Right ventricle myocardium inferior (tissue), 1 donor: ENCODE data around the gene ELOVL6. TPM values are rescaled to one million over a fixed set of nuclear protein-coding genes. Genes with fewer than 3 reads are reported as not detected.

Source experiments
- ATAC-seq: fragments of 200-7000 bp; cut with Tn5 transposase; one replicate; pipeline ENCODE4 v1.9.1; 2020; ENCODE audit warnings: mild to moderate bottlenecking, moderate library complexity
- DNase-seq: peaks from one replicate; pipeline ENCODE4 v3.0.0; 2021; ENCODE audit errors: missing footprints
- intact Hi-C: fragments of 100-400 bp; cut with DNase I; formaldehyde crosslinking; loops from one replicate; pipeline ENCODE4 v1.11.0; 2022
- total RNA-seq: library from RNA; stranded (reverse); fragmentation: NEBNext Ultra II Directional; extraction: Animal tissue kit (Norgen Biotek cat#: 25700); gene quantifications from one replicate; pipeline ENCODE4 v1.2.1, GENCODE V29; 2021
- donor health status: DM: no; HTN: yes; CAD: no; lungs with severe emphysema.

Gene ELOVL6
- total RNA-seq, 1 donor from 2014 or later: 2.0 TPM

- intact Hi-C loops: no loop called here
- DNase-seq (no peak), ATAC-seq (no peak)
These were observed 179.3 kb downstream of the ELOVL6 start for GRCh38 chr4:110019153-110019552.

DNA sequence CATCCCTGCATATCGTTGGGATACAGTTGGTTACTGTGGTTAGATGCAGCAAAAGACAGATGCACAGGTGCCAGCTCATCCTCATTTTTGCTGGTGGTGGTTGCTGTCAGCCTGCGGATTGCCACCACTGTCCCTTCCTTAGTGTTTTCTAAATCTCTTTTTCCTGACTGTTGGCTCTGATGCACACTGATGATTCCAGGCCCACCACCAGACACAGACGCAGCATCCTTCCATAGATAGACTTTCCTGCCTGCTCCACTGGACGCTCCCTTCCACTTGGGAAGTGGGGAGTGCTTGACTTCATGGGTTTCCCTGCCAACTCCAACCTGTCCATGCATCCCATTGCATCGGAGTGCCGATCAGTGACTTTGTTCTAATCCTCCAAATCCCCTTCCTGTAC lies 184.2 kb downstream of the ELOVL6 start:
- DNase-seq (no peak), ATAC-seq (no peak)
- intact Hi-C loops: no loop called here

GRCh38 chr4:110012917-110013316 lies 185.5 kb downstream of the ELOVL6 start:
- DNase-seq: no peak
- ATAC-seq: no peak
- intact Hi-C loops: no loop called here

- ATAC-seq: no peak
- intact Hi-C loops: no loop called here
- DNase-seq: no peak
These were observed 187.6 kb downstream of the ELOVL6 start for GRCh38 chr4:110010797-110011196.

DNA sequence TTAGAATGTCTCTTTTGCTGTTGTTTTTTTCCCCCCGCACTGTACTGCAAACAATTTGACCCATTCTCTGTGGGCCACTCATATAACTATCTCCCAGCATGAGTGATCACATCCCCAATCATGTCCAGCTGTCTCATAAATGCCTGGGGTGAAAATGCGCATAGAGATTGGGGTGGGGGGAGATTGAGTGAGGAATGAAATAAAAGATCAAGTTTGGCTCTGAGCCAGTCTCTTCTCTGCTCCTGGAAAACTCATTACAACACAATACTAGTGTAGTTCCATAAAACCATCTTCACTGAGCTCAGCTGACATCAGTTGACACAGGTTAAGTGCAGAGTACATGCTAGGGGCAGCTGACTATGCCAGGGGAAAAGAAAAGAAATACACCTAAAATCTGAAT lies 188.9 kb downstream of the ELOVL6 start:
- intact Hi-C loops: loop anchor here (10.0 kb wide), 1 partner anchor 305 kb away; no protein-coding TSS in a partner anchor
- DNase-seq (no peak), ATAC-seq (no peak)

- intact Hi-C loops: loop anchor here (10.0 kb wide), 1 partner anchor 306 kb away; no protein-coding TSS in a partner anchor
- ATAC-seq (no peak), DNase-seq (no peak)
These were observed 189.9 kb downstream of the ELOVL6 start for GRCh38 chr4:110008540-110008939.

DNA sequence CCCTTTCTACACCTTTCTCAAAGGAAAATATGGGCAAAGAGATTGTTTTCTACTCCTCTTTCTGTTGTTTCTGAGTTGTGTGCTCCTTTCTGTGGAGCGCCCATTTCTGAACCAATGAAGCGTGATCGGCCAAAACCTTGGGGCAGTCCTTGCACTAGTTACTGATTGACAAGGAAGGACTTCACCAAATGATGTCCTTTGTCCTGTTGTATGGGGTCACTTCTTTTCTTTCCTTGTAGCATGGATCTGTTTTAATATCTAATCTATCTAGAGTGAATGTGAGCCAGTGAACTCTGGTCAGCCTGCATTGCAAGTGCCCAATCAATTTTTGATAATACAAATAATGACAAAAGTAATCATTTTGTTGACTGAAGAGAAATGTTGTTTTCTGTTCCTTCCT lies 191.2 kb downstream of the ELOVL6 start:
- intact Hi-C loops: loop anchor here (10.0 kb wide), 1 partner anchor 308 kb away; no protein-coding TSS in a partner anchor

GRCh38 chr4:110005461-110006056 lies 192.9 kb downstream of the ELOVL6 start:
- intact Hi-C loops: loop anchor here (10.0 kb wide), 1 partner anchor 309 kb away; no protein-coding TSS in a partner anchor
- DNase-seq (no peak), ATAC-seq (no peak)

More for the DNA sequence above, 191.2 kb downstream of the ELOVL6 start:
- DNase-seq (no peak), ATAC-seq (no peak)

DNA sequence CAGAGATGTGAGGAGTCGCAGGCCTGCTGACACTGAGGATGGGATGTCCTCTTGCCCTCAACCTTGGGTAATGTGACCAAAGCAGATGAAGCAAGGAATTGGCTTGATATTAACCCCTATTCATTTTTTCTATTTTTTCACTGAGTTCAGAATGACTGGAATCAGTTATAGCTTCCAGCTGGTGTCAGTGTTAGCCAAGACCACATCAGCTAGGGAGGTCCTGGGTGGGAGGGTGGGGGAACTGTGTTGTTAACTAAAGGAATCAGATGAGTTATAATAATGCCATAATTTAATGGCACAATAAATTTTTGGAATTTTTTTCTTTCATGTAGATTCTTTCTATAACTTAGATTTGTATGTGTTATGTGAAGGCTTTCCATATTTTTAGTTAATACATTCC lies 193.9 kb downstream of the ELOVL6 start:
- ATAC-seq: no peak
- intact Hi-C loops: loop anchor here (10.0 kb wide), 1 partner anchor 310 kb away; no protein-coding TSS in a partner anchor
- no peak for DNase-seq

DNA sequence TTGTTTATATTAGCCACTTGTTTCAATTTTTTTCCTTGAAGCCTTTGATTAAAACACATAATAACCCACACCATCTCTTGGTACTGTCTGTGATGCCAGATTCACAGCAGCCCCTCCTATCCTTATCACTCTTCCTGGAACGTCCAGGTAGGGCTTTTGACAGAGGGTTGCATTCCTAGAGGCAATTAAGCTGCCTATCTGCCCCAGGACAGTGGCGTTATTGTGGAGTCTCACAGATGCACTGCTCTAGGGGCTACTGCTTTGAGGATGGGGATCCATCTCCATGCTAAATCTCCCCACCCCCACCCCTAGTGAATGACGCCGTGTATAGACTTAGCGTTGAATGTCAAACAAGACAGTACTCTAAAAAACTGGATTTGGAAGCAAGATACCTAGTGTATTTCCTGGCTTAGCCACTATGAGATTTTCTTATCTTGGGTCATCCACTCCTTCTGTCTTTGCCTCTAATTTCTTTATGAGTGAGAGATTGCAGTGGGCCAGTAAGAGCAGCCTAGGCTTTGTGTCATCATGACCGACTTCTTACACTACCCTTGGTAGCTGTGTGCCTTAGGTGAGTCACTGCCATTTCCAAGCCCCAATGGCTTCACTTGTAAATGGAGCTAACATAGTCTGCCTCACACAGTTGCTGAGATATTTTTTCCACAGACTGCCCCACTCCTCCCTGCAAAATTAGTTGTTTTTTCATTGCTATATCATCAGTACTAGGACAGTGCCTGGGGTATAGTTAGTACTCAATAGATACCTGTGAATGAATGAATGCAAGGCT lies 194.8 kb downstream of the ELOVL6 start:
- intact Hi-C loops: loop anchor here (10.0 kb wide), 1 partner anchor 311 kb away; no protein-coding TSS in a partner anchor
- DNase-seq: no peak
- ATAC-seq: no peak

- no peak for DNase-seq
- ATAC-seq: no peak
- intact Hi-C loops: loop anchor here (10.0 kb wide), 1 partner anchor 312 kb away; no protein-coding TSS in a partner anchor
These were observed 196.1 kb downstream of the ELOVL6 start for GRCh38 chr4:110002326-110002725.

- ATAC-seq (no peak), DNase-seq (no peak)
- intact Hi-C loops: loop anchor here (2.0 kb wide), 1 partner anchor 515 kb away; no protein-coding TSS in a partner anchor
These were observed 198.9 kb downstream of the ELOVL6 start for GRCh38 chr4:109999585-109999912.

DNA sequence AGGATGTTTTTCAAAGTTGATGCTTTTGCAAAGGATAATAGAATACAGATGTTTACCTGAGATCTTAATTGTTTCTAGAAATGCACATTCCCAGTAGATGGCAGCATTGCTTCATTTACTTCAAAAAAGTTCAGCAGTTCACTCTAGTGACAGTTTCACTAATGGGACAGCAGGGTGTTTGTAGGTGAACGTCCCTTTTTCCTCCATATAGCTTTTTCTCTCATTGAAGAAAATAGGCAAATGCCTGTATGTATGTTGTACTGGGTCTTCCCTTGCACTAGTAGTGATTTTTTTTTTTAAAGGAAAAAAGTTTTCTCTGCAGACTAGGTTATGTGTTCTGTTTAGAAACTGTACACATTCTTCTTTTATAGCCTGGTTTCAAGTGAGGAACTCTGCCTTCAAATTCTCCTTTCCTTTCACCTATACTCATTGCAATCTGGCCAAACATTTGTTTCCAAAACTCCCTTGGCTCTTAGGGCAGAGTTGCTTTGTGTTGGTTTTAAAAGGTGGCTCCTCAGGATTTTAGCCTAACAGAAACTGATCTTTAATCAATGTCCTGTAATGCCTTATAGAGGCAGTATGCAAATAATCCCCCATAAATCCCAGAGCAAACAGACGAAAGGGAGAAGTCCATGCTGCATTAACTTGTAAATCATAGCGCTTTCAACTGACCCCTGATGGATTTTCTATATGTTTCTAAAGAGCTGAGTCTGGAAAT lies 199.4 kb downstream of the ELOVL6 start:
- intact Hi-C loops: loop anchor here (2.0 kb wide), 1 partner anchor 516 kb away; no protein-coding TSS in a partner anchor
- DNase-seq: no peak

GRCh38 chr4:109996526-109996925 lies 201.9 kb downstream of the ELOVL6 start:
- DNase-seq (no peak), ATAC-seq (no peak)
- intact Hi-C loops: no loop called here

More for the DNA sequence above, 199.4 kb downstream of the ELOVL6 start:
- no peak for ATAC-seq
